Mammary epithelial cell (primary cell): Measurements from ENCODE around the gene PIK3C2B.

Experiments used
- CTCF ChIP-seq, 2 donors: IDR thresholded peaks in 1 of 2; conservative IDR thresholded peaks in 1 of 2; 2 replicates each; pipeline ENCODE4 v1.5.1; 2011 to 2012; ENCODE audit warnings: inconsistent platforms in 2 of 2, low read length in 2 of 2, mild to moderate bottlenecking in 2 of 2, control low read depth in 1 of 2, low read depth in 1 of 2; ENCODE audit not compliant: insufficient read depth in 1 of 2; ENCODE audit errors: extremely low read depth in 1 of 2
- EZH2 ChIP-seq: IDR thresholded peaks from 2 replicates; pipeline ENCODE4 v1.6.1; 2012; ENCODE audit warnings: low read length, inconsistent platforms, borderline replicate concordance

- TF ChIP-seq EZH2 (no peak), CTCF (conservative IDR thresholded peaks at IDR 0.05 in 1 of 2, IDR thresholded peaks at IDR 0.05 in 1 of 2; ENCODE audit: extremely low read depth in 1 of 2, insufficient read depth in 1 of 2, low read depth in 1 of 2, low read length in 2 of 2) (no peak)
These were observed 7.4 kb downstream of the PIK3C2B start for GRCh38 chr1:204487256-204487615.
